Glutamatergic neuron (in vitro differentiated cells): ENCODE results near the gene CHAF1B. TPM values are rescaled to one million over a fixed set of nuclear protein-coding genes. Genes with fewer than 3 reads are reported as not detected.

ENCODE experiments used
- DNase-seq: peaks from one replicate; pipeline ENCODE4 v3.0.0; 2022
- H3K27ac Mint-ChIP-seq: one replicate; pipeline ENCODE4 v1.8.0; 2020; ENCODE audit warnings: mild to moderate bottlenecking, mixed read lengths, inconsistent platforms; ENCODE audit not compliant: unreplicated experiment
- H3K27me3 Mint-ChIP-seq: one replicate; pipeline ENCODE4 v1.8.0; 2020; ENCODE audit warnings: mild to moderate bottlenecking, moderate library complexity, mixed read lengths, inconsistent platforms; ENCODE audit not compliant: unreplicated experiment
- H3K36me3 Mint-ChIP-seq: one replicate; pipeline ENCODE4 v1.8.0; 2020; ENCODE audit warnings: mild to moderate bottlenecking, mixed read lengths, inconsistent platforms; ENCODE audit not compliant: unreplicated experiment
- H3K4me1 Mint-ChIP-seq: one replicate; pipeline ENCODE4 v1.8.0; 2020; ENCODE audit warnings: mild to moderate bottlenecking, low read depth, mixed read lengths, inconsistent platforms; ENCODE audit not compliant: unreplicated experiment
- H3K4me3 Mint-ChIP-seq: one replicate; pipeline ENCODE4 v1.8.0; 2020; ENCODE audit warnings: mild to moderate bottlenecking, mixed read lengths, inconsistent platforms; ENCODE audit not compliant: unreplicated experiment
- H3K9me3 Mint-ChIP-seq: one replicate; pipeline ENCODE4 v1.8.0; 2020; ENCODE audit warnings: mild to moderate bottlenecking, moderate library complexity, mixed read lengths, inconsistent platforms; ENCODE audit not compliant: unreplicated experiment
- CTCF ChIP-seq: fragments of 200-600 bp; sonication (generic); IDR thresholded peaks from one replicate; pipeline ENCODE4 v1.5.0; 2021; ENCODE audit not compliant: partially characterized antibody, unreplicated experiment
- total RNA-seq: library from RNA; stranded (reverse); fragmentation: NEBNext Ultra II Directional; extraction: Animal tissue kit (Norgen Biotek cat#: 25700); gene quantifications from one replicate; pipeline ENCODE4 v1.2.1, GENCODE V29; 2021; ENCODE audit not compliant: unreplicated experiment

CHAF1B gene
- total RNA-seq, 1 donor from 2014 or later = 2.0 TPM

GRCh38 chr21:36408568-36408967, 23.4 kb downstream of the CHAF1B start:
- no peaks in the 10 kb centered on the region for H3K36me3 Mint-ChIP-seq
- peaks cover 1% of the 10 kb centered on the region for H3K9me3 Mint-ChIP-seq
- peaks cover under 1% of the 10 kb centered on the region for H3K4me1 Mint-ChIP-seq
- no peak for DNase-seq
- no peaks in the 10 kb centered on the region for H3K27me3 Mint-ChIP-seq
- H3K4me3 Mint-ChIP-seq = no peak overlapping the region
- no peak for TF ChIP-seq CTCF
- H3K27ac Mint-ChIP-seq = no peak overlapping the region

- Mint-ChIP-seq H3K36me3 (no peaks in the 10 kb centered on the region), H3K27ac (no peak overlapping the region), H3K27me3 (no peaks in the 10 kb centered on the region), H3K4me3 (no peak overlapping the region), H3K9me3 (peaks cover 1% of the 10 kb centered on the region), H3K4me1 (peaks cover 4% of the 10 kb centered on the region)
- TF ChIP-seq CTCF = no peak
- no peak for DNase-seq
These were observed 26.1 kb downstream of the CHAF1B start for GRCh38 chr21:36411301-36411700.

- Mint-ChIP-seq H3K27me3 (no peaks in the 10 kb centered on the region), H3K27ac (no peak overlapping the region), H3K36me3 (no peaks in the 10 kb centered on the region), H3K4me1 (peaks cover 4% of the 10 kb centered on the region), H3K9me3 (peaks cover 1% of the 10 kb centered on the region), H3K4me3 (no peak overlapping the region)
- no peak for DNase-seq
- TF ChIP-seq CTCF = no peak
These were observed 27.7 kb downstream of the CHAF1B start for GRCh38 chr21:36412916-36413315.

- no peak overlapping the region for H3K27ac Mint-ChIP-seq
- peaks cover 3% of the 10 kb centered on the region for H3K27me3 Mint-ChIP-seq
- peaks cover 1% of the 10 kb centered on the region for H3K9me3 Mint-ChIP-seq
- peaks cover 8% of the 10 kb centered on the region for H3K4me1 Mint-ChIP-seq
- H3K36me3 Mint-ChIP-seq = no peaks in the 10 kb centered on the region
- no peak for TF ChIP-seq CTCF
- no peak for DNase-seq
- H3K4me3 Mint-ChIP-seq = no peak overlapping the region
These were observed 30.2 kb downstream of the CHAF1B start for GRCh38 chr21:36415375-36415774.

GRCh38 chr21:36419241-36419640, 34.0 kb downstream of the CHAF1B start:
- TF ChIP-seq CTCF = no peak
- Mint-ChIP-seq H3K4me1 (peaks cover 4% of the 10 kb centered on the region), H3K27me3 (peaks cover 6% of the 10 kb centered on the region), H3K9me3 (peaks cover 1% of the 10 kb centered on the region), H3K4me3 (no peak overlapping the region), H3K27ac (no peak overlapping the region), H3K36me3 (no peaks in the 10 kb centered on the region)
- no peak for DNase-seq
